Kidney epithelial cell (primary cell): Measurements from ENCODE around the gene RIC8B. TPM values are rescaled to one million over a fixed set of nuclear protein-coding genes. Genes with fewer than 3 reads are reported as not detected.

ENCODE experiments used
- DNase-seq: peaks from one replicate; pipeline ENCODE4 v3.0.0-alpha.2; 2010; ENCODE audit warnings: low read depth
- H3K27me3 ChIP-seq: 2 replicates; pipeline ENCODE4 v1.6.0; 2011; ENCODE audit warnings: low read length; ENCODE audit not compliant: control insufficient read depth, insufficient read depth
- H3K36me3 ChIP-seq: 2 replicates; pipeline ENCODE4 v1.5.1; 2011; ENCODE audit warnings: low read length; ENCODE audit not compliant: control insufficient read depth, insufficient read depth
- H3K4me3 ChIP-seq: 2 replicates; pipeline ENCODE4 v1.5.1; 2011; ENCODE audit warnings: low read depth, mild to moderate bottlenecking, control low read depth, low read length
- CTCF ChIP-seq: IDR thresholded peaks from 2 replicates; pipeline ENCODE4 v1.5.1; 2011; ENCODE audit warnings: mild to moderate bottlenecking, moderate library complexity, low read length, control low read depth, inconsistent platforms; ENCODE audit not compliant: insufficient read depth, poor library complexity, severe bottlenecking
- total RNA-seq: library from RNA; depleted of rRNA; stranded (reverse); fragments of >200 nt; gene quantifications from 2 replicates; pipeline ENCODE4 v1.2.3, GENCODE V29; 2015

The RIC8B gene
- total RNA-seq, 1 donor from 2014 or later: 8.4 TPM

- Histone ChIP-seq H3K4me3 (no peak overlapping the region), H3K27me3 (no peaks in the 10 kb centered on the region), H3K36me3 (no peaks in the 10 kb centered on the region)
- TF ChIP-seq CTCF: no peak
- no peak for DNase-seq
These were observed 38.2 kb upstream of the RIC8B start for GRCh38 chr12:106736051-106736957.

GRCh38 chr12:106739318-106739717 lies 35.2 kb upstream of the RIC8B start:
- DNase-seq: no peak
- no peak for TF ChIP-seq CTCF
- Histone ChIP-seq H3K36me3 (no peaks in the 10 kb centered on the region), H3K27me3 (no peaks in the 10 kb centered on the region), H3K4me3 (no peak overlapping the region)

GRCh38 chr12:106739815-106740530 lies 34.5 kb upstream of the RIC8B start:
- no peak for TF ChIP-seq CTCF
- H3K27me3 ChIP-seq: no peaks in the 10 kb centered on the region
- H3K36me3 ChIP-seq: no peaks in the 10 kb centered on the region
- H3K4me3 ChIP-seq: no peak overlapping the region
- DNase-seq: no peak

GRCh38 chr12:106740818-106741217 lies 33.7 kb upstream of the RIC8B start:
- no peak for DNase-seq
- H3K36me3 ChIP-seq: no peaks in the 10 kb centered on the region
- H3K4me3 ChIP-seq: no peak overlapping the region
- TF ChIP-seq CTCF: no peak
- no peaks in the 10 kb centered on the region for H3K27me3 ChIP-seq

- no peak for TF ChIP-seq CTCF
- Histone ChIP-seq H3K27me3 (no peaks in the 10 kb centered on the region), H3K4me3 (no peak overlapping the region), H3K36me3 (no peaks in the 10 kb centered on the region)
- DNase-seq: no peak
These were observed 33.2 kb upstream of the RIC8B start for GRCh38 chr12:106741247-106741646.
